ENCODE data around the gene BSG. TPM values are rescaled to one million over a fixed set of nuclear protein-coding genes. Genes with fewer than 3 reads are reported as not detected.

BSG gene
- 1,000 to 10,000 TPM in 1 of 8 experiments, 100 to 1,000 TPM in 7; 219 to 1,638 (median 407) TPM for total RNA-seq

GRCh38 chr19:572140-572742, at the start of gene BSG:
Gene BSG, plus strand, starts transcription at chr19:572596. Its CDS starts 39 bp downstream, at chr19:572635.
- Histone ChIP-seq H3K27ac (peak within 1 kb of the TSS; percentile 81 to 87), H3K4me1 (replicated peaks in 1 of 2) (peaks cover 22% of the 10 kb centered on the region in 2 donors), H3K4me3 (peak within 1 kb of the TSS; percentile 74 to 94 (median 81))
- WGBS, 10 experiments = 0 to 1% (median 0%) methylated on average over 11 to 22 of the region's 79 CpGs; no CpG with 5 or more reads in 7 of the 10 experiments
- peak; percentile 67 to 83 (median 76) for ATAC-seq (replicated peaks in 6 of 8)
- in situ Hi-C loops (cut with MboI; ENCODE audit: low pct_unique_long_range_greater_than_20kb in 2 of 9, low sequenced_read_pairs in 9 of 9, unreplicated experiment in 9 of 9) = no loop called here

GRCh38 chr19:522726-523125, 49.7 kb upstream of the BSG start:
- WGBS, 10 experiments = 75 to 100% (median 87%) methylated on average over 2 to 6 of the region's 12 CpGs; no CpG with 5 or more reads in 4 of the 10 experiments
- H3K4me3 ChIP-seq = no peak overlapping the region
- peaks cover 6 to 16% of the 10 kb centered on the region in 2 donors for H3K4me1 ChIP-seq (replicated peaks in 1 of 2)
- in situ Hi-C loops (cut with MboI; ENCODE audit: low pct_unique_long_range_greater_than_20kb in 2 of 9, low sequenced_read_pairs in 9 of 9, unreplicated experiment in 9 of 9) = no loop called here
- no peak for ATAC-seq (replicated peaks in 6 of 8)
- no peak overlapping the region for H3K27ac ChIP-seq

- WGBS, 10 experiments = 60% methylated on average over 3 of the region's 29 CpGs; no CpG with 5 or more reads in 9 of the 10 experiments
- H3K4me1 ChIP-seq (replicated peaks in 1 of 2) = peaks cover 4 to 11% of the 10 kb centered on the region in 2 donors
- in situ Hi-C loops (cut with MboI; ENCODE audit: low pct_unique_long_range_greater_than_20kb in 2 of 9, low sequenced_read_pairs in 9 of 9, unreplicated experiment in 9 of 9) = no loop called here
- H3K27ac ChIP-seq = no peak overlapping the region
- peak; percentile 4 to 72 (median 45) for ATAC-seq (replicated peaks in 6 of 8)
- no peak overlapping the region for H3K4me3 ChIP-seq
Measured at GRCh38 chr19:524062-524674, 48.2 kb upstream of the BSG start.

- Histone ChIP-seq H3K4me1 (replicated peaks in 1 of 2) (peaks cover 4 to 11% of the 10 kb centered on the region in 2 donors), H3K4me3 (no peak overlapping the region), H3K27ac (no peak overlapping the region)
- in situ Hi-C loops (cut with MboI; ENCODE audit: low pct_unique_long_range_greater_than_20kb in 2 of 9, low sequenced_read_pairs in 9 of 9, unreplicated experiment in 9 of 9) = no loop called here
- no peak for ATAC-seq (replicated peaks in 6 of 8)
- no CpG with 5 or more reads among the region's 18 CpGs for WGBS, 10 experiments
Measured at GRCh38 chr19:525029-525428, 47.4 kb upstream of the BSG start.

- peaks cover 7 to 16% of the 10 kb centered on the region in 2 donors for H3K4me1 ChIP-seq (replicated peaks in 1 of 2)
- in situ Hi-C loops (cut with MboI; ENCODE audit: low pct_unique_long_range_greater_than_20kb in 2 of 9, low sequenced_read_pairs in 9 of 9, unreplicated experiment in 9 of 9) = no loop called here
- H3K27ac ChIP-seq = no peak overlapping the region
- WGBS, 10 experiments = 52% methylated on average over 5 of the region's 13 CpGs; no CpG with 5 or more reads in 9 of the 10 experiments
- no peak for ATAC-seq (replicated peaks in 6 of 8)
- H3K4me3 ChIP-seq = no peak overlapping the region
Measured at GRCh38 chr19:525857-526419, 46.5 kb upstream of the BSG start.

GRCh38 chr19:530134-531008, 42.0 kb upstream of the BSG start:
- Histone ChIP-seq H3K4me1 (replicated peaks in 1 of 2) (peaks cover 13 to 17% of the 10 kb centered on the region in 2 donors), H3K27ac (peak overlapping the region; percentile 91 to 92), H3K4me3 (peak overlapping the region; percentile 71 to 83 (median 79))
- in situ Hi-C loops (cut with MboI; ENCODE audit: low pct_unique_long_range_greater_than_20kb in 2 of 9, low sequenced_read_pairs in 9 of 9, unreplicated experiment in 9 of 9) = no loop called here
- no peak for ATAC-seq (replicated peaks in 6 of 8)
- WGBS, 10 experiments = 33 to 100% (median 81%) methylated on average over 1 to 12 of the region's 38 CpGs; no CpG with 5 or more reads in 4 of the 10 experiments

GRCh38 chr19:531009-531752, 41.2 kb upstream of the BSG start:
- in situ Hi-C loops (cut with MboI; ENCODE audit: low pct_unique_long_range_greater_than_20kb in 2 of 9, low sequenced_read_pairs in 9 of 9, unreplicated experiment in 9 of 9) = no loop called here
- Histone ChIP-seq H3K27ac (peak overlapping the region; percentile 91 to 92), H3K4me1 (replicated peaks in 1 of 2) (peaks cover 13 to 14% of the 10 kb centered on the region in 2 donors), H3K4me3 (peak overlapping the region; percentile 71 to 83 (median 79))
- ATAC-seq (replicated peaks in 6 of 8) = peak; percentile 58 to 85 (median 77)
- 0% methylated on average over 4 of the region's 103 CpGs; no CpG with 5 or more reads in 9 of the 10 experiments for WGBS, 10 experiments

GRCh38 chr19:531753-532560, 40.4 kb upstream of the BSG start, which contains the start of gene CDC34:
Gene CDC34, plus strand, starts transcription at chr19:531760. Its CDS starts 172 bp downstream, at chr19:531932.
- ATAC-seq (replicated peaks in 6 of 8) = peak; percentile 2 to 31 (median 10)
- peak within 1 kb of the TSS; percentile 71 to 83 (median 79) for H3K4me3 ChIP-seq
- 0% methylated on average over 1 to 18 of the region's 84 CpGs; no CpG with 5 or more reads in 7 of the 10 experiments for WGBS, 10 experiments
- H3K4me1 ChIP-seq (replicated peaks in 1 of 2) = peaks cover 13% of the 10 kb centered on the region in 2 donors
- in situ Hi-C loops (cut with MboI; ENCODE audit: low pct_unique_long_range_greater_than_20kb in 2 of 9, low sequenced_read_pairs in 9 of 9, unreplicated experiment in 9 of 9) = no loop called here
- peak within 1 kb of the TSS; percentile 91 to 92 for H3K27ac ChIP-seq

- Histone ChIP-seq H3K27ac (peak overlapping the region; percentile 91 to 92), H3K4me3 (peak overlapping the region; percentile 71 to 83 (median 79)), H3K4me1 (replicated peaks in 1 of 2) (peaks cover 13% of the 10 kb centered on the region in 2 donors)
- peak; percentile 16 to 34 (median 24) for ATAC-seq (replicated peaks in 6 of 8)
- in situ Hi-C loops (cut with MboI; ENCODE audit: low pct_unique_long_range_greater_than_20kb in 2 of 9, low sequenced_read_pairs in 9 of 9, unreplicated experiment in 9 of 9) = no loop called here
- 0 to 2% (median 1%) methylated on average over 1 to 21 of the region's 47 CpGs; no CpG with 5 or more reads in 4 of the 10 experiments for WGBS, 10 experiments
Measured at GRCh38 chr19:532561-533363, 39.6 kb upstream of the BSG start.

GRCh38 chr19:533364-534058, 38.9 kb upstream of the BSG start:
- Histone ChIP-seq H3K4me3 (peak overlapping the region; percentile 71 to 83 (median 79)), H3K27ac (peak overlapping the region; percentile 91 to 92), H3K4me1 (replicated peaks in 1 of 2) (peaks cover 13% of the 10 kb centered on the region in 2 donors)
- in situ Hi-C loops (cut with MboI; ENCODE audit: low pct_unique_long_range_greater_than_20kb in 2 of 9, low sequenced_read_pairs in 9 of 9, unreplicated experiment in 9 of 9) = no loop called here
- 6 to 100% (median 73%) methylated on average over 1 to 6 of the region's 25 CpGs; no CpG with 5 or more reads in 5 of the 10 experiments for WGBS, 10 experiments
- no peak for ATAC-seq (replicated peaks in 6 of 8)

Measured in motor neuron (in vitro differentiated cells).